ENCODE data around the gene FRMD4A.

FRMD4A gene

DNA sequence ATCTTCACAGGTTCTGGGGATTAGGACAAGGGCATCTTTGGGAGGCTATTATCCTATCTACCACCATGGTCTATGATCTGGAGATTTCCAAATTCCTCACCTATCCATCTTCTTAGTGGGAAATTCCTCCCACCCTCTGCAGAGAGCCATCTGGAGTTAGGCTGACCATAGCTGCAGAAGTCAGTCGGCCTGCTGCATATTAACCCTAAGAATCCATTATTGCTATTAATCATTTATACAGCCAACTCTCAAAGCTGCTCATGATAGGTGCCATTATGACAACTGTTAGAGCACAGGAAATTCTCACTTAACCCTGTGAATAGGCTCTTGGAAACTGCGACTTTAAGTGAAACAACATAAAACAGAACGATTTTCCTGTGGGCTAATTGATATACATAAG lies 60.4 kb downstream of the FRMD4A start:
- no peak for DNase-seq (ENCODE audit: extremely low spot score)
- TF ChIP-seq, protein P1, sequence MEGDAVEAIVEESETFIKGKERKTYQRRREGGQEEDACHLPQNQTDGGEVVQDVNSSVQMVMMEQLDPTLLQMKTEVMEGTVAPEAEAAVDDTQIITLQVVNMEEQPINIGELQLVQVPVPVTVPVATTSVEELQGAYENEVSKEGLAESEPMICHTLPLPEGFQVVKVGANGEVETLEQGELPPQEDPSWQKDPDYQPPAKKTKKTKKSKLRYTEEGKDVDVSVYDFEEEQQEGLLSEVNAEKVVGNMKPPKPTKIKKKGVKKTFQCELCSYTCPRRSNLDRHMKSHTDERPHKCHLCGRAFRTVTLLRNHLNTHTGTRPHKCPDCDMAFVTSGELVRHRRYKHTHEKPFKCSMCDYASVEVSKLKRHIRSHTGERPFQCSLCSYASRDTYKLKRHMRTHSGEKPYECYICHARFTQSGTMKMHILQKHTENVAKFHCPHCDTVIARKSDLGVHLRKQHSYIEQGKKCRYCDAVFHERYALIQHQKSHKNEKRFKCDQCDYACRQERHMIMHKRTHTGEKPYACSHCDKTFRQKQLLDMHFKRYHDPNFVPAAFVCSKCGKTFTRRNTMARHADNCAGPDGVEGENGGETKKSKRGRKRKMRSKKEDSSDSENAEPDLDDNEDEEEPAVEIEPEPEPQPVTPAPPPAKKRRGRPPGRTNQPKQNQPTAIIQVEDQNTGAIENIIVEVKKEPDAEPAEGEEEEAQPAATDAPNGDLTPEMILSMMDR (IDR thresholded peaks at IDR 0.05; ENCODE audit: control extremely low read depth, extremely low read depth, low read depth, missing control alignments): no peak
- CTCF ChIA-PET: interaction anchor here (1.7 kb wide), 1 partner anchor 12 kb away, joined by 4 read pairs; no protein-coding TSS in a partner anchor
- POLR2A ChIA-PET: no interaction called here

DNA sequence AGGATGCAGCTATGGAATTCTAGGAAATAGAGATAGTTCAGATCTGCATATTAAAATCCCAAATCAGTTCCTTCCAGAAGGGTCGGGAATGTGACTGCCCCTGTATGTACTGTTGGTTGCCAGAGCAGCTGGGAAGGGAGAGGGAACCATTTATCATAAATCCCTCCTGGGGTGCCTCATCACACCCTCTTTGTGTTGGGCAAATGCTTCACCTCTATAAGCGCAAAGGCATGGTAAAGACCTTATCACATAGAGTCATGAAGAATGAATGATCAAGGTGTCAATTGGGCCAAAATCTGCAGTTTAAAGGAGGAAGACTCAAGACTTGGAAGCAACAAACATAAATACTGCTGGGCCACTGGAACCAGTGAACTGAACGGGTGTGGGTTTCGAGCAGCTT lies 65.0 kb downstream of the FRMD4A start:
- POLR2A ChIA-PET: no interaction called here
- TF ChIP-seq, protein P1 (IDR thresholded peaks at IDR 0.05; ENCODE audit: control extremely low read depth, extremely low read depth, low read depth, missing control alignments): no peak
- CTCF ChIA-PET: no interaction called here
- DNase-seq (ENCODE audit: extremely low spot score): no peak

DNA sequence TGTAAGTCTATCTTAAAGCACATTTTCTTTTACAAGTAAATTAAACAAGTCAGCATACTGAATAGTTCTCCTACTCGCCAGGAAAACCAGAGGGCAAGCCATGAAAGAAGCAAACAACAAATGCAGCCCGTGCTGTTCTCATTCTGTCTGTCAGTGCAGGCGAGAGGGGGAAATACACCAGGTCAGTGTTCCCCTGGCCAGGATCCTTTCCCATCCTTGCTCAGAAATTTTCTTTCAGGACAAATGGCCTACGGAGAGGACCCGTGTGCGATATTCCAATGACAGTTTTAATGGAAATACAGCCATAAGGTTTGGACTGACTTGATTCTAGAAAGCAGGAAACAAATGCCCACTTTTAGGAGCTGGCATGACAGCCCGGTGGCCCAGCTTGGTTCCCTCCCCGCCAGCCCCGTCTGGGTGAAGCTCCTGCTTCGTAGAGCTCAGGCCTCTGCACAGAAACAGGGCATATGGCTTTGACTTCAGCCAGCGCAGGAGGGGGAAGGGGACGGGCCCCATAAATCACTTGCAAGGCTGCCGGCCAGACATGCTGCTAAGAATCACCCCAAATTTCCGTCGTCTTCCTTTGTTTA lies 67.8 kb downstream of the FRMD4A start:
- TF ChIP-seq, protein P1 (IDR thresholded peaks at IDR 0.05; ENCODE audit: control extremely low read depth, extremely low read depth, low read depth, missing control alignments): no peak
- ChIA-PET CTCF (interaction anchor here (0.9 kb wide), 1 partner anchor 9 kb away, joined by 3 read pairs; no protein-coding TSS in a partner anchor), POLR2A (no interaction called here)
- DNase-seq (ENCODE audit: extremely low spot score): no peak

DNA sequence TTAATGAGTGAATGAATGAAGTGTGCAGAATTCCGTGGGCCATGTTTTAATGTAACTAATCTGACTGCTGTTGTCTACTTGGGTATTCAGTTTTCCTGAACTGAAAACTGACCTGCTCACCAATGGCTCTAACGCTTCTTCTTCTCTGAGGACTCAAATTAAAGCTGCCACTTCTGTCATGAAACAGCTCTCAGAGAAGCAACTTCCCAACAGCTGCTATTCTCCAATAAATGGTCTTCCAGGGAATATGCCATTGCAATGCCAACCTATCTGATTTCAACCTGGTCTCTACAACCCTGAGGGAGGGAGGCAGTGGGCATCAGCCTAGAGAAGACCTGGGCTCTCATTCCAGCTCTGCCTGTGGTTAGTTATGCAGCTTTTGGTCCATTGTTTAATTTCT lies 69.4 kb downstream of the FRMD4A start:
- POLR2A ChIA-PET: no interaction called here
- no peak for DNase-seq (ENCODE audit: extremely low spot score)
- TF ChIP-seq, protein P1 (IDR thresholded peaks at IDR 0.05; ENCODE audit: control extremely low read depth, extremely low read depth, low read depth, missing control alignments): no peak
- CTCF ChIA-PET: interaction anchor here (1.4 kb wide), 1 partner anchor 11 kb away, joined by 3 read pairs; no protein-coding TSS in a partner anchor

DNA sequence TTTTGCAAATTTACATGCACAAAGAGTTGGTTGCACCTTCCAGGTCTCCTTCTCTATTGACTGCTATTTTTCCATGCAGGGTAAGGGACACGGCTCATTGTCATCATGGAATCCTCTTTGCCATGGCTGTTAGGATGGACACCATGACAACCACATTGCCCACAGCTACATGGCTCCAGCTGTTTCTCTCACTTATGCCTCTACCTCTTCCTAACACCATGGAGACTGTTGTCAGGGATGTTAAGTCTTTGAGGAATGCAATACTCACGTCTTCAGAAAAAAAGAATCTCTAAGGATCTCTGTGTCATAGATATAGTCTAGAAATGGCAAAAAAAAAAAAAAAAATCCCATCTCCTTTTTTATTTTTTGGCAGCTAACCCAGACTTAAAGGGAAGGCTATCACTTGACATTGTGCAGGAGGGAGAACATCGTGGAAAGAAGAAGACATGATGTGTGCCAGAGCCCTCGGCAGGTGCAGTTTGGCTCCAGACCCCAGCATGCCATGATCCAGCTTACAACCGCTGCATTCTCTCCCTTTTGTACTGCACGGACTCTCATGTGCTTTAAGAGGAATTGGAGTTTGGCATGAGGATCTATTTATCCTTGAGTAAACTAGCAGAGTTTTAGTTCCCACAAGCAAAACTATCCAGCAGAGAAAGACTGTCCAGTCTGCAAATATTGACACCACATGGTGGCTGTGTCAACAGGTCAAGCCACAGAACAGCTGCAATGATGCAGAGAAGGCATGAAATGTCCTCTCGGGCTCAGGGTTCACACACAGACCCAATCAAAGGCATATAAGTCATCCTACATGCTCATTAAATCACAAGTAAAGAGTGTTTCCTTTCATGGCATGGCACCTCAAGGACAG lies 70.8 kb downstream of the FRMD4A start:
- CTCF ChIA-PET: no interaction called here
- TF ChIP-seq, protein P1 (IDR thresholded peaks at IDR 0.05; ENCODE audit: control extremely low read depth, extremely low read depth, low read depth, missing control alignments): no peak
- POLR2A ChIA-PET: no interaction called here
- DNase-seq (ENCODE audit: extremely low spot score): no peak

DNA sequence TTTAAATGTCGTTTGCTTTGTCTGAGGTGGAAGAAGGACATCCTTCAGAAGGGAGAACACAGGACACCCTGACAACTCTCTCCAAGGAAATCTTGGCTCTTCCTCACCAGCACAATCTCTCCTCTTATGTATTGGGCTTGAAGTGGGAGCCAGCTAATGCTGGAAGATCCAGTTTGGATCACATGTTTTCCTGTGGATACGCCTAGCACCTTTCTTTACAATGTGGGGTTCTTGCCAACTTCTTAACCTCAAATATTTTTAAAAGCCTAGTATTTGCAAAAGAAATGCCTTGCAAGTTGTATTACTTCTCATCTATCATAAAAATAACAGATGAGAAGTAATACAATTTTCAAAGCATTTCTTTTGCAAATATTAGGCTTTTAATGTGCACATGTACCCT lies 76.4 kb downstream of the FRMD4A start:
- no peak for DNase-seq (ENCODE audit: extremely low spot score)
- CTCF ChIA-PET: no interaction called here
- POLR2A ChIA-PET: no interaction called here
- TF ChIP-seq, protein P1 (IDR thresholded peaks at IDR 0.05; ENCODE audit: control extremely low read depth, extremely low read depth, low read depth, missing control alignments): no peak
